Inferior parietal cortex (tissue), 1 donor: Measurements from ENCODE around the gene INSL3.
"Not testable (repeated sequence)": the region's sequence is repeated elsewhere in the genome, so short reads cannot be mapped to it uniquely, and the experiment has no call there.

Source experiments
- DNase-seq: peaks from one replicate; pipeline ENCODE4 v3.0.0-alpha.2; 2016; ENCODE audit errors: extremely low spot score

INSL3 gene

GRCh38 chr19:17784201-17785008, 36.9 kb downstream of the INSL3 start:
- DNase-seq, result peak; percentile 72

- DNase-seq, result not testable (repeated sequence)
Measured at GRCh38 chr19:17783721-17784120, 37.6 kb downstream of the INSL3 start.

GRCh38 chr19:17780781-17781180, 40.5 kb downstream of the INSL3 start:
- no peak for DNase-seq

- no peak for DNase-seq
Measured at GRCh38 chr19:17778968-17779929, 42.1 kb downstream of the INSL3 start.

- DNase-seq, result no peak
Measured at GRCh38 chr19:17778251-17778967, 42.9 kb downstream of the INSL3 start.

- not testable (repeated sequence) for DNase-seq
Measured at GRCh38 chr19:17777840-17778239, 43.5 kb downstream of the INSL3 start.

- no peak for DNase-seq
Measured at GRCh38 chr19:17775991-17776803, 45.1 kb downstream of the INSL3 start.

GRCh38 chr19:17775245-17775927, 45.9 kb downstream of the INSL3 start:
- peak; percentile 44 for DNase-seq

GRCh38 chr19:17772172-17772571, 49.1 kb downstream of the INSL3 start:
- no peak for DNase-seq

- no peak for DNase-seq
Measured at GRCh38 chr19:17770613-17771012, 50.7 kb downstream of the INSL3 start.

GRCh38 chr19:17767559-17767958, 53.8 kb downstream of the INSL3 start:
- DNase-seq, result no peak

- no peak for DNase-seq
Measured at GRCh38 chr19:17766543-17767131, 54.7 kb downstream of the INSL3 start.
